CD14-positive monocyte (primary cell): Measurements from ENCODE around the gene C9orf50. TPM values are rescaled to one million over a fixed set of nuclear protein-coding genes. Genes with fewer than 3 reads are reported as not detected.

Source experiments
- DNase-seq, 3 donors: peaks; one replicate each; pipeline ENCODE4 v3.0.0-alpha.2; 2011 to 2022
- H2AFZ ChIP-seq: 2 replicates; pipeline ENCODE4 v1.6.0; 2012; ENCODE audit warnings: mild to moderate bottlenecking, low read depth, low read length, inconsistent platforms; ENCODE audit not compliant: insufficient read depth, poor library complexity, severe bottlenecking
- H3K27ac ChIP-seq, 2 donors: 1 replicate in 1 of 2; 2 replicates in 1 of 2; pipeline ENCODE4 v1.5.1; 2012 to 2013; ENCODE audit warnings: low read length in 2 of 2, control low read depth in 1 of 2, inconsistent platforms in 1 of 2, low read depth in 1 of 2, mild to moderate bottlenecking in 1 of 2
- H3K27me3 ChIP-seq, 2 donors: one replicate each; pipeline versions ENCODE4 v1.6.0 to v1.6.1; 2011 to 2013; ENCODE audit warnings: low read length in 2 of 2; ENCODE audit not compliant: control insufficient read depth in 2 of 2, insufficient read depth in 2 of 2
- H3K36me3 ChIP-seq, 2 donors: replicated peaks in 1 of 2; 1 replicate in 1 of 2; 2 replicates in 1 of 2; pipeline versions ENCODE4 v1.5.1 to v1.6.1; 2012 to 2013; ENCODE audit warnings: low read length in 2 of 2, control low read depth in 1 of 2, inconsistent platforms in 1 of 2, mild to moderate bottlenecking in 1 of 2; ENCODE audit not compliant: insufficient read depth in 2 of 2, control insufficient read depth in 1 of 2
- H3K4me1 ChIP-seq, 2 donors: 1 replicate in 1 of 2; 2 replicates in 1 of 2; pipeline versions ENCODE4 v1.5.1 to v1.6.1; 2012 to 2013; ENCODE audit warnings: low read length in 2 of 2, control low read depth in 1 of 2, inconsistent platforms in 1 of 2, mild to moderate bottlenecking in 1 of 2, moderate library complexity in 1 of 2; ENCODE audit not compliant: insufficient read depth in 2 of 2, control insufficient read depth in 1 of 2
- H3K4me2 ChIP-seq: replicated peaks from 2 replicates; pipeline ENCODE3; 2012; ENCODE audit warnings: low read length, moderate library complexity, mild to moderate bottlenecking; ENCODE audit not compliant: poor library complexity, severe bottlenecking; ENCODE audit errors: extremely low read depth
- H3K4me3 ChIP-seq, 3 experiments: fragments of 200-600 bp in 1 of 3; sonication (generic) in 1 of 3; replicated peaks in 1 of 3; 1 replicate in 2 of 3; 2 replicates in 1 of 3; pipeline ENCODE4 v1.5.1; 2011 to 2013; ENCODE audit warnings: low read length in 3 of 3, mild to moderate bottlenecking in 3 of 3, control low read depth in 2 of 3, low read depth in 2 of 3, inconsistent platforms in 1 of 3, moderate library complexity in 1 of 3
- H3K79me2 ChIP-seq: 2 replicates; pipeline ENCODE4 v1.6.0; 2012; ENCODE audit warnings: mild to moderate bottlenecking, control low read depth, inconsistent platforms, low read length, moderate library complexity; ENCODE audit not compliant: insufficient read depth
- H3K9ac ChIP-seq: 2 replicates; pipeline ENCODE4 v1.6.0; 2017; ENCODE audit warnings: low read length, mild to moderate bottlenecking; ENCODE audit not compliant: insufficient read depth, poor library complexity, severe bottlenecking
- H3K9me3 ChIP-seq, 2 donors: replicated peaks in 1 of 2; 1 replicate in 1 of 2; 2 replicates in 1 of 2; pipeline versions ENCODE4 v1.5.1 to v1.6.1; 2012 to 2013; ENCODE audit warnings: low read length in 2 of 2, control low read depth in 1 of 2; ENCODE audit not compliant: control insufficient read depth in 1 of 2, insufficient read depth in 1 of 2
- H4K20me1 ChIP-seq: 2 replicates; pipeline ENCODE4 v1.6.0; 2012; ENCODE audit warnings: mild to moderate bottlenecking, low read length, control low read depth, moderate library complexity; ENCODE audit not compliant: insufficient read depth
- H3K27ac Mint-ChIP-seq, 7 donors: one replicate each; pipeline ENCODE4 v1.8.0; 2020; ENCODE audit warnings: mild to moderate bottlenecking in 7 of 7, mixed read lengths in 7 of 7, moderate library complexity in 6 of 7, inconsistent platforms in 2 of 7
- H3K27me3 Mint-ChIP-seq, 3 donors: one replicate each; pipeline ENCODE4 v1.8.0; 2021 to 2022; ENCODE audit warnings: low read depth in 3 of 3, mild to moderate bottlenecking in 3 of 3, mixed read lengths in 3 of 3, moderate library complexity in 3 of 3, inconsistent platforms in 1 of 3
- H3K36me3 Mint-ChIP-seq, 2 donors: one replicate each; pipeline ENCODE4 v1.8.0; 2020; ENCODE audit warnings: mixed read lengths in 2 of 2, inconsistent platforms in 1 of 2, mild to moderate bottlenecking in 1 of 2
- H3K4me1 Mint-ChIP-seq: one replicate; pipeline ENCODE4 v1.8.0; 2020; ENCODE audit warnings: mild to moderate bottlenecking, mixed read lengths
- H3K4me3 Mint-ChIP-seq, 2 donors: one replicate each; pipeline ENCODE4 v1.8.0; 2020; ENCODE audit warnings: mild to moderate bottlenecking in 2 of 2, mixed read lengths in 2 of 2, moderate library complexity in 1 of 2
- H3K9me3 Mint-ChIP-seq, 7 donors: one replicate each; pipeline ENCODE4 v1.8.0; 2020 to 2022; ENCODE audit warnings: mixed read lengths in 7 of 7, mild to moderate bottlenecking in 6 of 7, moderate library complexity in 6 of 7, inconsistent platforms in 2 of 7
- CTCF ChIP-seq: fragments of 200-600 bp; IDR thresholded peaks from one replicate; pipeline ENCODE4 v1.8.0; 2022; ENCODE audit warnings: antibody characterized with exemption, mild to moderate bottlenecking
- WGBS: methylation state at CpG from one replicate; pipeline ENCODE4 v1.1.5; 2013; ENCODE audit warnings: missing lambda C conversion rate; ENCODE audit not compliant: insufficient coverage; 5-methylcytosine and 5-hydroxymethylcytosine counted together
- intact Hi-C, 2 donors: fragments of 100-400 bp; cut with micrococcal nuclease; formaldehyde crosslinking; loops; one replicate each; pipeline versions ENCODE4 v1.15.0 to v1.15.1; 2023
- polyA plus RNA-seq, 3 donors: library from polyadenylated mRNA; depleted of rRNA in 1 of 3; unstranded in 2 of 3; stranded (reverse) in 1 of 3; fragments of 300-500 nt in 2 of 3; fragments of >200 nt in 1 of 3; fragmentation: Illumina TruSeq in 2 of 3; gene quantifications; 1 replicate in 2 of 3; 2 replicates in 1 of 3; pipeline ENCODE4 v1.2.3, GENCODE V29; 2012 to 2021

C9orf50 gene
- polyA plus RNA-seq, 3 donors = not detected

GRCh38 chr9:129580211-129580915, 40.5 kb downstream of the C9orf50 start:
- Histone ChIP-seq H3K36me3 (no peaks in the 10 kb centered on the region), H3K79me2 (no peaks in the 10 kb centered on the region), H3K9ac (no peak overlapping the region), H3K27ac (no peak overlapping the region), H3K4me3 (no peak overlapping the region), H3K27me3 (no peaks in the 10 kb centered on the region), H3K4me2 (no peak overlapping the region), H4K20me1 (no peaks in the 10 kb centered on the region), H3K9me3 (no peaks in the 10 kb centered on the region), H3K4me1 (peaks cover 25 to 33% of the 10 kb centered on the region in 2 donors), H2AFZ (no peak overlapping the region)
- Mint-ChIP-seq H3K27me3 (peaks cover 4 to 6% (median 4%) of the 10 kb centered on the region in 3 donors), H3K9me3 (peaks cover 0 to 4% (median 2%) of the 10 kb centered on the region in 7 donors), H3K27ac (no peak overlapping the region), H3K36me3 (no peaks in the 10 kb centered on the region), H3K4me3 (no peak overlapping the region), H3K4me1 (peaks cover 36% of the 10 kb centered on the region)
- TF ChIP-seq CTCF = no peak
- WGBS = 58% methylated on average over 10 of the region's 11 CpGs
- DNase-seq = no peak
- intact Hi-C loops = no loop called here

GRCh38 chr9:129579294-129579693, 41.6 kb downstream of the C9orf50 start:
- 94% methylated on average over 2 of the region's 3 CpGs for WGBS
- no peaks in the 10 kb centered on the region for H3K27me3 ChIP-seq
- H3K9me3 ChIP-seq = no peaks in the 10 kb centered on the region

More at GRCh38 chr9:129579294-129579693, 41.6 kb downstream of the C9orf50 start:
- intact Hi-C loops = no loop called here
- Mint-ChIP-seq H3K27me3 (peaks cover 4 to 7% (median 6%) of the 10 kb centered on the region in 3 donors), H3K4me3 (no peak overlapping the region), H3K27ac (peak overlapping the region in 1 of 7 donors; percentile 35), H3K36me3 (no peaks in the 10 kb centered on the region), H3K4me1 (peaks cover 37% of the 10 kb centered on the region), H3K9me3 (peaks cover 0 to 2% (median 2%) of the 10 kb centered on the region in 7 donors)
- Histone ChIP-seq H3K9ac (no peak overlapping the region), H3K79me2 (no peaks in the 10 kb centered on the region), H3K4me1 (peaks cover 24 to 34% of the 10 kb centered on the region in 2 donors), H3K4me3 (no peak overlapping the region), H3K36me3 (no peaks in the 10 kb centered on the region), H3K4me2 (no peak overlapping the region), H2AFZ (no peak overlapping the region), H3K27ac (no peak overlapping the region), H4K20me1 (no peaks in the 10 kb centered on the region)
- TF ChIP-seq CTCF = no peak
- DNase-seq = no peak
